Ovary (tissue), 3 donors: ENCODE measurements around the gene ATP13A3.

Source experiments
- EP300 ChIP-seq: sonication (generic); formaldehyde crosslinking; IDR thresholded peaks from one replicate; pipeline ENCODE4 v1.6.1; 2017; ENCODE audit warnings: antibody characterized with exemption
- POLR2A ChIP-seq: fragments of 450-650 bp; IDR thresholded peaks from one replicate; pipeline ENCODE4 v1.6.1; 2017; ENCODE audit warnings: antibody characterized with exemption, mild to moderate bottlenecking, moderate library complexity
- TF ChIP-seq, protein P1 (sequence below), 3 donors: fragments of 450-650 bp in 2 of 3; fragments of 200-600 bp in 1 of 3; IDR thresholded peaks; one replicate each; pipeline versions ENCODE4 v1.5.1 to v1.8.0; 2016 to 2022; ENCODE audit warnings: antibody characterized with exemption in 3 of 3, mild to moderate bottlenecking in 1 of 3
- donor health status: DM: no; HTN: no; CAD: no.

DNA sequence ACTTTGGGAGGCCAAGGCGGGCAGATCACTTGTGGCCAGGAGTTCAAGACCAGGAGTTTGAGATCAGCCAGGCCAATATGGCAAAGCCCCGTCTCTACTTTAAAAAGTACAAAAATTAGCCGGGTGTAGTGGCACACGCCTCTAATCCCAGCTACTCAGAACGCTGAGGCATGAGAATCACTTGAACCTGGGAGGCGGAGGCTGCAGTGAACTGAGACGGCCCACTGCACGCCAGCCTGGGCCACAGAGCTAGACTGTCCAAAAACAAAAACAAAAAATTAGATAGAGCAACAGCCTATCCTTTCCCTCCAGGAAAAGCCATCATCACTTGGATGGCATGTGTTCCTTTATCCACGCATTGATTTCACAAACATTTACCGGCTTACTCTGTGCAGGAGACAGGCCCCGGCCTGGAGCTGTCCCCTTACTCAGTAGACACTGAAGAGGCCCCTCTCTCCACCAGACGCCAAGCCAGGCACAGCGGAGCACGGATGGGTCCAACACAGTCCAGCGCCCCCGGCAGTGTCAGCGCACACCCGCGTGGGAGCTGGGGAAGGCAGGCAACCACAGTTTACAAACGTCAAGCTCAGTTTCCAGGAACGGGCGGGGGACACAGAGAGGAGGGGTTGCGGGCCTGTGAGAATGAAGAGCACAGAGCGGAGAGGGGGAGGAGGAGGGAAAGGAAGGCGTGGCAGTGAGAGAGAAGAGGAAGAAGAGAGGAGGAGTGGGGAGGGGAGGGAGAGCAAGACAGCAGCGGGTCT, 90.8 kb downstream of the ATP13A3 start:
- TF ChIP-seq, protein P1, sequence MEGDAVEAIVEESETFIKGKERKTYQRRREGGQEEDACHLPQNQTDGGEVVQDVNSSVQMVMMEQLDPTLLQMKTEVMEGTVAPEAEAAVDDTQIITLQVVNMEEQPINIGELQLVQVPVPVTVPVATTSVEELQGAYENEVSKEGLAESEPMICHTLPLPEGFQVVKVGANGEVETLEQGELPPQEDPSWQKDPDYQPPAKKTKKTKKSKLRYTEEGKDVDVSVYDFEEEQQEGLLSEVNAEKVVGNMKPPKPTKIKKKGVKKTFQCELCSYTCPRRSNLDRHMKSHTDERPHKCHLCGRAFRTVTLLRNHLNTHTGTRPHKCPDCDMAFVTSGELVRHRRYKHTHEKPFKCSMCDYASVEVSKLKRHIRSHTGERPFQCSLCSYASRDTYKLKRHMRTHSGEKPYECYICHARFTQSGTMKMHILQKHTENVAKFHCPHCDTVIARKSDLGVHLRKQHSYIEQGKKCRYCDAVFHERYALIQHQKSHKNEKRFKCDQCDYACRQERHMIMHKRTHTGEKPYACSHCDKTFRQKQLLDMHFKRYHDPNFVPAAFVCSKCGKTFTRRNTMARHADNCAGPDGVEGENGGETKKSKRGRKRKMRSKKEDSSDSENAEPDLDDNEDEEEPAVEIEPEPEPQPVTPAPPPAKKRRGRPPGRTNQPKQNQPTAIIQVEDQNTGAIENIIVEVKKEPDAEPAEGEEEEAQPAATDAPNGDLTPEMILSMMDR (IDR thresholded peaks at IDR 0.05), result no peak
- TF ChIP-seq POLR2A (no peak), EP300 (no peak)
